Activated CD4-positive, alpha-beta T cell treated with anti-CD3 and anti-CD28 coated beads, Interleukin-2, amount 50 U/mL, for 1 hour (primary cell): ENCODE measurements around the gene GSTA2.
A peak's percentile ranks its signal among the peaks of the same experiment; 100 is the strongest.
"Not testable (repeated sequence)": the region's sequence is repeated elsewhere in the genome, so short reads cannot be mapped to it uniquely, and the experiment has no call there.

ENCODE experiments used
- DNase-seq: peaks from one replicate; pipeline ENCODE4 v3.0.0-alpha.2; 2020

The GSTA2 gene

DNA sequence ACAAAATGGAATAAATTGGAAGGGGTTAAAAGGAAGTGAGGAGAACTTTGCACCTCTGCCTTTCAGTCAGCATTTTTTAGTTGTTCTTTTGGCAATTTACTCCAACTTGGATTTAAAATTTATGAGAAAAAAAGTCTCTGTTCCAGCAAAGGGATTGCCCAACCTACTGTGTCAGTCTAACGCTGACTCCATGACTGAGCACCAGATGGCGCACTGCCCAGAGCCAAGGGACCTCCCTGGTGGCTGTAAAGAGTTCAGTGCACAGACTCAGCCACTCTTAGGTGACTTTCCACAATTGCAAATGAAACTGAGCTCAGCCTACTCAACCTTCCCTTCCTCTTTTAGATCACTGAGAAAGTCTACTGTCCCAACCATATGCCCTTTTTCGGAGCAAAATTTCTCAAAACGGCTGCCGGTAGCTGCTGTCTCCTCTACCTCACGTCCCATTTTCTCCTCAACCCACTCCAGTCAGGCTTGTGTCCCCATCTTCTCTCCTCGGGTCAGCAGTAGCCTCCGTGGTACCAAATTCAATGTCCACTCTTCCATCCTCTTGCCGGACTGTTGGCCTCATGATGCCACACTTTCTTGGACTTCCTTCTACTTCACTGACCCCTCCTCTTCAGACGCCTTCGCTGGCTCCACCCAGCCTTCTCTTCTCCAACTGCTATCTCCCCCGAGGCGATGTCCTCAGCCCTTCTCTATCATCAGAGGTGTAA lies 38.7 kb downstream of the GSTA2 start:
- DNase-seq, result peak; percentile 46

DNA sequence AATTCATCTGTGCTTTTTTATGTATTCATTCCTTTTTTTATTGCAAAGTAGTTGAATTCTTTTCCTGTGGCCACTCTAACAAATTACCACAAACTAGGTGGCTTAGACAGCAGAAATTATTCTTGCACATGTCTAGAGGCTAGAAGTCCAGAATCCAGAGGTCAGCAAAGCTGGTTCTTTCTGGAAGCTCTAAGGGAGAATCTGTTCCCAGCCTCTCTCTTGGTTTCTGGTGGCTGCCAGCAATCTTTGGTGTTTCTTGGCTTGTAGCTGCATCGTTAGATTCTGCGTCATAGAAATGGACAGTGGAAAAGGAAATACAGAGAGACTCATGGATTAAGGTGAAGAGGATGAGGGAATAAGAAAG lies 39.3 kb downstream of the GSTA2 start:
- no peak for DNase-seq

DNA sequence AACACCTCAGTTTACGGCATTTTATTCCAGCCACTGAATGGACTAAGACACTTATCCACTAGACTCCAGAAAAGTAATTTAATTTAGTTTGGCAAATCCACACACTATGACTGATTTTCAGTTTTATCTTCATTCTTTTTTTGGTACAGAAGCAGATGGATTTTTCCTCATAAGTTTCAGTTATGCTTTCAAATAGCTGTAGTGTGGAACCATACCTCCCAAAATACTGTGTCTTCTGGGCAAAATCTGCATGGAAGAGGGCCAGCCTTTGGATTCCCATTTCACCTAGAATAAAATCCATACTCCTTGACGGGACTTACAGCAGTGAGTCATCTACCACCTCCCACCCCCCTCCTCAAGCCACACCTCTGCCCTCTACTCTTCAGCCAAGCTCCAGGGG lies 43.0 kb downstream of the GSTA2 start:
- no peak for DNase-seq

DNA sequence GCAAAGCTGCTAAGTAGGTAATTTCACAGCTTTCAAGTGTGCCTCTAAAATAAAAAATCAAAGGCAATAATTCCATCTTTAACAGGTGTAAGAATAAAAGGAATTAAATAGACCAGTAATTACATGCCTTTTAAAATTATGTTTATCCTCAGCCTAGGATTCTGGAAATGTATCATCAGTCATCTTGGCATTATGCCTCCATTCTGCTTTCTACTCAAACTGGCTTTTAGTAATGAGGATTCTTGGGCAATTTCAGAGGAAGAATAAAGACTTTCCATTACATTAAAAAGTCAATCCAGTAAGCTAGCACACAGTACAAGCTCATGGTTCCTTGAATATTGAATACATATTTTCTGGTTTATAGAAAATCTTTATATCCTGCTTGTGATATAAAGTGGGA lies 44.7 kb downstream of the GSTA2 start:
- no peak for DNase-seq

DNA sequence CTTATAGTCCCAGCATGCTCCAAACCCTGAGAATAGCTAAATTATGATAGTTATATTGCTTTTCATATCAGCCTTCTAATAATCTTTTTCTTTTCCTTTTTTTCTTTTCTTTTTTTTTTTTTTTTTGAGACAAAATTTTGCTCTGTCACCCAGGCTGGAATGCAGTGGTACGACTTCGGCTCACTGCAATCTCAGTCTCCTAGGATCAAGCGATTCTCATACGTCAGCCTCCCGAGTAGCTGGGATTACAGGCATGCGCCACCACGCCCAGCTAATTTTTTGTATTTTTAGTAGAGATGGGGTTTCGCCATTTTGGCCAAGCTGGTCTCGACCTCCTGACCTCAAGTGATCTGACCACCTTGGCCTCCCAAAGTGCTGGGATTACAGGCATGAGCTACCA lies 48.5 kb downstream of the GSTA2 start:
- not testable (repeated sequence) for DNase-seq

DNA sequence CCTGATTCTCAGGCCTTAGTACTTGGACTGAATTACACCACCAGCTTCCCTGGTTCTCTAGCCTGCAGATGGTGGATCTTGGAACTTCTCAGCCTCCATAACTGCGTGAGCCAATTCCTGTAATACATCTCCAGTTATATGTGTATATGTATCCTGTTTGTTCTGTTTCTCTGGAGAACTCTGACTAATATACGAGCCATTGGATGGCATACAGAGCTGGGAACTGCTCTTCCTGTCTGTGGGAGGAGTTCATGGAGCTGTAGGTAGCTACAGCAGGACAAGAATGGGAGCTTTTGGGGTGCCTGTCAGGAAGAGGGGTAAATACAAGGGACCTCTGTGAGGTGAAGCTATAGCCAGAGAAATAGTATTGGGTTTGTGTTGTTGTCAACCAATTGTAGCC lies 51.1 kb downstream of the GSTA2 start:
- no peak for DNase-seq

DNA sequence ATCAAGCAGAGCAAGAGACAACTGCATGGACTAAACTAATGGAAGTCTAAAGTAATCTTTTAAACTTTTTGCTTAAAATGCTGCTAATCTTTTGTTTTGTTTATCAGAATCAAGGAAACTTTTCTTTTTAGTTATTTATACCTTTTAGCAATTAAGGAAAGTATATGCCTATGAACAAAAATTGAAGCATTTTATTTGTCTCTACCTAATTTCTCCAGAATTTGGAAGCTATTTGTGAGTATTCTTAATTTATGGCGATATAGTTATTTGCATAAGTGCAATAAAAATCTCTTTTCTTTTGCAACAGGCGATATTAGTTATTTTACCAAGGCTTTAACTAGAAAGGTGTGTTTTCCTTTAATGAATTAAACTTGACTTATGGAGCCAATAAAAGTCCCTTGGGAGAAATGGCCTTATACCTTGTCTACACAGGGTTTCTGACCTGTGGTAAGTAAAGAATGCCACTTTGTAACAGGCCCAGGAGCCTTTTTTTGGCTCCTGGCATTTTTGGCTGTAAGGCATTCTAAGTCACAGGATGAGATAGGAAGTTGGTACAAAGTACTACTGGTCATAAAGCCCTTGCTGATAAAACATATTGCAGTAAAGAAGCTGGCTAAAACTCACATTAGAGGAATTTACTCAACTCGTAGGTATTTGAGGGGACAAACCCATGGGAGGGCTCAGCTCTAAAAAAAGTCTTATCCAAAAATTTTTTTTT lies 55.2 kb downstream of the GSTA2 start:
- DNase-seq, result no peak

DNA sequence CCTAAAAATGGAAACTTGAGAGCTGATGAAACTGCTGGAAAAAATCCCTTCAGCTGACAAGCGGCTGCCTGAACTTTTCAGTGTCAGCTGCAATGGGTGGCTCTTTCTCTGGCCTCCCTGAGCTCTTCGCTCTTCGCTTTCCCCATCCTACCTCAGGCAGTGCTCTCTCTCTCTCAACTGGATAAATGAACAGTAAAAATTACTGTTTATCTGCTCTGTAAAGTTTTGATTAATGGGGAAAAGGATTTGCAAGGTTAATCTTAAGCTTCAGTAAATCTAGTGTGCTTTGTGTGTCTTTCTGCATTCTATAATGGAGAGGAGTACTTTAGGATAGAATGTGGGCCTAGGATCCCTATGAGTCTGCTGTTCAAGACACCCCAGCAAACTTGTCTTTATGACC lies 57.3 kb downstream of the GSTA2 start:
- no peak for DNase-seq

DNA sequence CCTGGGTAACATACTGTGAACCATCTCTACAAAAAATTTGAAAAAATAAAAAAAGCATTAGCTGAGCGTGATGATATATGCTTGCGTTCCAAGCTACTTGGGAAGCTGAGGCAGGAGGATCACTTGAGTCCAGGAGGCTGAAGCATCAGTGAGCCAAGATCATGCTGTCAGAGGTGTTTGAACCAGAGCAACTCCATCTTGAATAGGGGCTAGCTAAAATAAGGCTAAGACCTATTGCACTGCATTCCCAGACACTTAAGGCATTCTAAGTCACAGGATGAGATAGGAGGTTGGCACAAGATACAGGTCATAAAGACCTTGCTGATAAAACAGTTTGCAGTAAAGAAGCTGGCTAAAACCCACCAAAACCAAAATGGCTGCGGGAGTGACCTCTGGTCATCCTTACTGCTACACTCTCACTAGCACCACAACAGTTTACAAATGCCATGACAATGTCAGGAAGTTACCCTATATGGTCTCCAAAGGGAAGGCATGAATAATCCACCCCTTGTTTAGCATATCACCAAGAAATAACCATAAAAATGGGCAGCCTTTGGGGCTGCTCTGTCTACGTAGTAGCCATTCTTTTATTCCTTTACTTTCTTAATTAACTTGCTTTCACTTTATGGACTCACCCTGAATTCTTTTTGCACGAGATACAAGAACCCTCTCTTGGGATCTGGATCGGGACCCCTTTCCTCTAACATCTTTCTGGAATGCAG lies 58.3 kb downstream of the GSTA2 start:
- not testable (repeated sequence) for DNase-seq

DNA sequence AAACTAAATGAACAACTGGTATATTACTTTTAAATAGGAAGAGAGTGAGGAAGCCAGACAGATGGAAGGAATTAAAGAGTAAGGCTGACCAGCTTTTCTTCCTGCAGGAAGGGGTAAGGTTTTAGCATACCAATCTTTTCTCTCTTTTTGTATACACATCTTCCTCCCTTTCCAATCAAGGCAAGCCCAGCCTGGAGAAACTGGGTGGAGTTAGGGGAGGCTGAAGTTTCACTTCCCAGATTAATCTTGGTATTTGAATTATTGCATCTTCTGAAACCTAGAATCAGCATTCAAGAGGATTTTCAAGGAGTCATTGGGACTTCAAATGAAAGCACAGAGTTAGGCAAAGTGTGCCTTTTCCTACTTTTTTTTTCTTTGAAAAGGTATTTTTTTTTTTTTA lies 59.2 kb downstream of the GSTA2 start:
- no peak for DNase-seq
